Measurements from ENCODE around the gene C14orf119.

- TF ChIP-seq ZNF274 (IDR thresholded peaks at IDR 0.05; ENCODE audit: low read depth, low read length) = no peak
- no peak for TF ChIP-seq SUZ12 (IDR thresholded peaks at IDR 0.05; ENCODE audit: extremely low read depth, insufficient read depth, insufficient read length)
- no peak for TF ChIP-seq YY1 (IDR thresholded peaks at IDR 0.05; ENCODE audit: insufficient read depth, insufficient read length)
Measured at GRCh38 chr14:23076785-23077408, 18.4 kb upstream of the C14orf119 start.

Data from NT2/D1 (cell line).